ENCODE data around the gene PITPNM3. TPM values are rescaled to one million over a fixed set of nuclear protein-coding genes. Genes with fewer than 3 reads are reported as not detected.

PITPNM3 gene
- total and polyA plus RNA-seq, 2 of the 8 experiments (the other 6 are each of a cell fraction or from before 2014, with no cell fraction given), result 1.7 to 3.1 TPM

DNA sequence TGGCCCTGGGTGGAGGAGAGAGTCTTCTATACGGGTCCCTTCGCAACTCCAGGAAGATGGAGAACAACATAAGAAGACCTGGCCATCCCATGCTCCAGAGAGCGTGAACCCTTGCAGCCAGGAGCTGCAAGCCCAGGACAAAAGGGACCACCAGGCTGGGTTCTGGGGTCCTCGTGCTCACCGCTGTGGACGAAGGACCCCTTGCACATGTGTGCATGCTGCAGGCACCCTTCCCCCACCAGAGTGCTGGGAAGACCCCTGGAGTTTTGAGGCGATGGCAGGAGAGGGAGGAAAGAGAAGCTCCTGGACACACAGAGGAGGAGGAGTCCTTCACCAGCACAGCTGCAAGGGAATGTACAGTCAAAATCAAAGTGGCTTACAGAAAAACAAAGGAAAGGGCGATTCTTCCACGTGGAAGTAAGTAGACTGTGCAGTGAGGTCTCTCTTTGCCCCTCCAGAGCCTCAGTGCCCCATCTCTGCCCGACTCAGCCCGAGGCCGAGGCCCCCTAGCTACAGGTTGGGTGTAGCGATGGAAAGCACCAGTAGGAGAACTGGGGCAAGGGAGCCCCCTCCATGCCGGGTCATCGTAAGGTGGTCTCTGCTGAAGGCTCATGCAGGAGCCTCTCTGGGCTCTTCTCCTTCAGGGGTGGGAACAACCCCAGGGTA, 60.8 kb downstream of the PITPNM3 start (continued):
- no peak for TF ChIP-seq KDM5A (IDR thresholded peaks at IDR 0.05; ENCODE audit: low read length)
- TF ChIP-seq BCL11A (IDR thresholded peaks at IDR 0.05; ENCODE audit: low read depth in 2 of 2, low read length in 2 of 2), result no peak
- peak; percentile 10 to 54; a peak in 2 of 4 replicates for TF ChIP-seq RAD21 (IDR thresholded peaks at IDR 0.05 in 1 of 2, conservative IDR thresholded peaks at IDR 0.05 in 1 of 2; ENCODE audit: low read depth in 2 of 2, low read length in 2 of 2)
- no peak for TF ChIP-seq SIRT6 (IDR thresholded peaks at IDR 0.05; ENCODE audit: low read length)
- TF ChIP-seq JUND (IDR thresholded peaks at IDR 0.05; ENCODE audit: low read length), result no peak
- TF ChIP-seq TAF7 (optimal IDR thresholded peaks at IDR 0.05; ENCODE audit: borderline replicate concordance, low read depth, low read length), result no peak
- TF ChIP-seq, protein P1, sequence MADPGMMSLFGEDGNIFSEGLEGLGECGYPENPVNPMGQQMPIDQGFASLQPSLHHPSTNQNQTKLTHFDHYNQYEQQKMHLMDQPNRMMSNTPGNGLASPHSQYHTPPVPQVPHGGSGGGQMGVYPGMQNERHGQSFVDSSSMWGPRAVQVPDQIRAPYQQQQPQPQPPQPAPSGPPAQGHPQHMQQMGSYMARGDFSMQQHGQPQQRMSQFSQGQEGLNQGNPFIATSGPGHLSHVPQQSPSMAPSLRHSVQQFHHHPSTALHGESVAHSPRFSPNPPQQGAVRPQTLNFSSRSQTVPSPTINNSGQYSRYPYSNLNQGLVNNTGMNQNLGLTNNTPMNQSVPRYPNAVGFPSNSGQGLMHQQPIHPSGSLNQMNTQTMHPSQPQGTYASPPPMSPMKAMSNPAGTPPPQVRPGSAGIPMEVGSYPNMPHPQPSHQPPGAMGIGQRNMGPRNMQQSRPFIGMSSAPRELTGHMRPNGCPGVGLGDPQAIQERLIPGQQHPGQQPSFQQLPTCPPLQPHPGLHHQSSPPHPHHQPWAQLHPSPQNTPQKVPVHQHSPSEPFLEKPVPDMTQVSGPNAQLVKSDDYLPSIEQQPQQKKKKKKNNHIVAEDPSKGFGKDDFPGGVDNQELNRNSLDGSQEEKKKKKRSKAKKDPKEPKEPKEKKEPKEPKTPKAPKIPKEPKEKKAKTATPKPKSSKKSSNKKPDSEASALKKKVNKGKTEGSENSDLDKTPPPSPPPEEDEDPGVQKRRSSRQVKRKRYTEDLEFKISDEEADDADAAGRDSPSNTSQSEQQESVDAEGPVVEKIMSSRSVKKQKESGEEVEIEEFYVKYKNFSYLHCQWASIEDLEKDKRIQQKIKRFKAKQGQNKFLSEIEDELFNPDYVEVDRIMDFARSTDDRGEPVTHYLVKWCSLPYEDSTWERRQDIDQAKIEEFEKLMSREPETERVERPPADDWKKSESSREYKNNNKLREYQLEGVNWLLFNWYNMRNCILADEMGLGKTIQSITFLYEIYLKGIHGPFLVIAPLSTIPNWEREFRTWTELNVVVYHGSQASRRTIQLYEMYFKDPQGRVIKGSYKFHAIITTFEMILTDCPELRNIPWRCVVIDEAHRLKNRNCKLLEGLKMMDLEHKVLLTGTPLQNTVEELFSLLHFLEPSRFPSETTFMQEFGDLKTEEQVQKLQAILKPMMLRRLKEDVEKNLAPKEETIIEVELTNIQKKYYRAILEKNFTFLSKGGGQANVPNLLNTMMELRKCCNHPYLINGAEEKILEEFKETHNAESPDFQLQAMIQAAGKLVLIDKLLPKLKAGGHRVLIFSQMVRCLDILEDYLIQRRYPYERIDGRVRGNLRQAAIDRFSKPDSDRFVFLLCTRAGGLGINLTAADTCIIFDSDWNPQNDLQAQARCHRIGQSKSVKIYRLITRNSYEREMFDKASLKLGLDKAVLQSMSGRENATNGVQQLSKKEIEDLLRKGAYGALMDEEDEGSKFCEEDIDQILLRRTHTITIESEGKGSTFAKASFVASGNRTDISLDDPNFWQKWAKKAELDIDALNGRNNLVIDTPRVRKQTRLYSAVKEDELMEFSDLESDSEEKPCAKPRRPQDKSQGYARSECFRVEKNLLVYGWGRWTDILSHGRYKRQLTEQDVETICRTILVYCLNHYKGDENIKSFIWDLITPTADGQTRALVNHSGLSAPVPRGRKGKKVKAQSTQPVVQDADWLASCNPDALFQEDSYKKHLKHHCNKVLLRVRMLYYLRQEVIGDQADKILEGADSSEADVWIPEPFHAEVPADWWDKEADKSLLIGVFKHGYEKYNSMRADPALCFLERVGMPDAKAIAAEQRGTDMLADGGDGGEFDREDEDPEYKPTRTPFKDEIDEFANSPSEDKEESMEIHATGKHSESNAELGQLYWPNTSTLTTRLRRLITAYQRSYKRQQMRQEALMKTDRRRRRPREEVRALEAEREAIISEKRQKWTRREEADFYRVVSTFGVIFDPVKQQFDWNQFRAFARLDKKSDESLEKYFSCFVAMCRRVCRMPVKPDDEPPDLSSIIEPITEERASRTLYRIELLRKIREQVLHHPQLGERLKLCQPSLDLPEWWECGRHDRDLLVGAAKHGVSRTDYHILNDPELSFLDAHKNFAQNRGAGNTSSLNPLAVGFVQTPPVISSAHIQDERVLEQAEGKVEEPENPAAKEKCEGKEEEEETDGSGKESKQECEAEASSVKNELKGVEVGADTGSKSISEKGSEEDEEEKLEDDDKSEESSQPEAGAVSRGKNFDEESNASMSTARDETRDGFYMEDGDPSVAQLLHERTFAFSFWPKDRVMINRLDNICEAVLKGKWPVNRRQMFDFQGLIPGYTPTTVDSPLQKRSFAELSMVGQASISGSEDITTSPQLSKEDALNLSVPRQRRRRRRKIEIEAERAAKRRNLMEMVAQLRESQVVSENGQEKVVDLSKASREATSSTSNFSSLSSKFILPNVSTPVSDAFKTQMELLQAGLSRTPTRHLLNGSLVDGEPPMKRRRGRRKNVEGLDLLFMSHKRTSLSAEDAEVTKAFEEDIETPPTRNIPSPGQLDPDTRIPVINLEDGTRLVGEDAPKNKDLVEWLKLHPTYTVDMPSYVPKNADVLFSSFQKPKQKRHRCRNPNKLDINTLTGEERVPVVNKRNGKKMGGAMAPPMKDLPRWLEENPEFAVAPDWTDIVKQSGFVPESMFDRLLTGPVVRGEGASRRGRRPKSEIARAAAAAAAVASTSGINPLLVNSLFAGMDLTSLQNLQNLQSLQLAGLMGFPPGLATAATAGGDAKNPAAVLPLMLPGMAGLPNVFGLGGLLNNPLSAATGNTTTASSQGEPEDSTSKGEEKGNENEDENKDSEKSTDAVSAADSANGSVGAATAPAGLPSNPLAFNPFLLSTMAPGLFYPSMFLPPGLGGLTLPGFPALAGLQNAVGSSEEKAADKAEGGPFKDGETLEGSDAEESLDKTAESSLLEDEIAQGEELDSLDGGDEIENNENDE (IDR thresholded peaks at IDR 0.05; ENCODE audit: insufficient replicate concordance, low read length), result no peak
- TF ChIP-seq POLR2A (IDR thresholded peaks at IDR 0.05; ENCODE audit: control extremely low read depth in 1 of 2, low read depth in 2 of 2, low read length in 2 of 2), result no peak; a peak in 1 of 3 replicates
- no peak; the same call in 1 of the 2 replicates for TF ChIP-seq PHF8 (conservative IDR thresholded peaks at IDR 0.05; ENCODE audit: low read depth, low read length)
- TF ChIP-seq BACH1 (IDR thresholded peaks at IDR 0.05; ENCODE audit: low read length), result no peak
- no peak for TF ChIP-seq BRCA1 (IDR thresholded peaks at IDR 0.05; ENCODE audit: low read depth, low read length)
